Adrenal gland (tissue), 5 donors: ENCODE results near the gene TMEM88.

Source experiments
- POLR2A ChIP-seq, 2 donors: fragments of 450-650 bp; IDR thresholded peaks; one replicate each; pipeline ENCODE4 v1.6.1; 2017; ENCODE audit warnings: antibody characterized with exemption in 2 of 2, mild to moderate bottlenecking in 2 of 2, moderate library complexity in 1 of 2
- TF ChIP-seq, protein P1 (sequence below), 6 experiments: fragments of 450-650 bp in 4 of 6; fragments of 200-600 bp in 2 of 6; sonication (generic) in 1 of 6; IDR thresholded peaks; 1 replicate in 5 of 6; 2 replicates in 1 of 6; pipeline versions ENCODE4 v1.5.1 to v1.8.0; 2016 to 2021; ENCODE audit warnings: antibody characterized with exemption in 6 of 6, mild to moderate bottlenecking in 2 of 6, moderate library complexity in 1 of 6
- donor health status: DM: no; HTN: no; CAD: no.

DNA sequence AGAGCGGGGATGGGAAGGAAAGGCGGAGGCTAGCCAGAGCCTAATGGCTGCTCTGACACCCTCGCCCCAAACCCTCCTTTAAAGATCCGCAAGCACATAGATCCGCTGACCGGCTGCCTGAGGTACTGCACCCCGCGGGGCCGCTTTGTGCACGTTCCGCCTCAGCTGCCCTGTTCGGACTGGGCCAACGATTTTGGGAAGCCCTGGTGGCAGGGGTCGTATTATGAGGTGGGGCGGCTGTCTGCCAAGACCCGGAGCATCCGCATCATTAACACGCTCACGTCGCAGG is 3.6 kb downstream of the TMEM88 start:
- no peak for TF ChIP-seq POLR2A (IDR thresholded peaks at IDR 0.05)
- TF ChIP-seq, protein P1, sequence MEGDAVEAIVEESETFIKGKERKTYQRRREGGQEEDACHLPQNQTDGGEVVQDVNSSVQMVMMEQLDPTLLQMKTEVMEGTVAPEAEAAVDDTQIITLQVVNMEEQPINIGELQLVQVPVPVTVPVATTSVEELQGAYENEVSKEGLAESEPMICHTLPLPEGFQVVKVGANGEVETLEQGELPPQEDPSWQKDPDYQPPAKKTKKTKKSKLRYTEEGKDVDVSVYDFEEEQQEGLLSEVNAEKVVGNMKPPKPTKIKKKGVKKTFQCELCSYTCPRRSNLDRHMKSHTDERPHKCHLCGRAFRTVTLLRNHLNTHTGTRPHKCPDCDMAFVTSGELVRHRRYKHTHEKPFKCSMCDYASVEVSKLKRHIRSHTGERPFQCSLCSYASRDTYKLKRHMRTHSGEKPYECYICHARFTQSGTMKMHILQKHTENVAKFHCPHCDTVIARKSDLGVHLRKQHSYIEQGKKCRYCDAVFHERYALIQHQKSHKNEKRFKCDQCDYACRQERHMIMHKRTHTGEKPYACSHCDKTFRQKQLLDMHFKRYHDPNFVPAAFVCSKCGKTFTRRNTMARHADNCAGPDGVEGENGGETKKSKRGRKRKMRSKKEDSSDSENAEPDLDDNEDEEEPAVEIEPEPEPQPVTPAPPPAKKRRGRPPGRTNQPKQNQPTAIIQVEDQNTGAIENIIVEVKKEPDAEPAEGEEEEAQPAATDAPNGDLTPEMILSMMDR (IDR thresholded peaks at IDR 0.05): peak; percentile 30 to 65 (median 55)
